CD14-positive monocyte (primary cell): ENCODE results near the gene ABCC3. TPM values are rescaled to one million over a fixed set of nuclear protein-coding genes. Genes with fewer than 3 reads are reported as not detected.
A peak's percentile ranks its signal among the peaks of the same experiment; 100 is the strongest.
"Not testable (repeated sequence)": the region's sequence is repeated elsewhere in the genome, so short reads cannot be mapped to it uniquely, and the experiment has no call there.

Experiments
- DNase-seq, 3 donors: peaks; one replicate each; pipeline ENCODE4 v3.0.0-alpha.2; 2011 to 2022
- H2AFZ ChIP-seq: 2 replicates; pipeline ENCODE4 v1.6.0; 2012; ENCODE audit warnings: mild to moderate bottlenecking, low read depth, low read length, inconsistent platforms; ENCODE audit not compliant: insufficient read depth, poor library complexity, severe bottlenecking
- H3K27ac ChIP-seq, 2 donors: 1 replicate in 1 of 2; 2 replicates in 1 of 2; pipeline ENCODE4 v1.5.1; 2012 to 2013; ENCODE audit warnings: low read length in 2 of 2, control low read depth in 1 of 2, inconsistent platforms in 1 of 2, low read depth in 1 of 2, mild to moderate bottlenecking in 1 of 2
- H3K27me3 ChIP-seq, 2 donors: one replicate each; pipeline versions ENCODE4 v1.6.0 to v1.6.1; 2011 to 2013; ENCODE audit warnings: low read length in 2 of 2; ENCODE audit not compliant: control insufficient read depth in 2 of 2, insufficient read depth in 2 of 2
- H3K36me3 ChIP-seq, 2 donors: replicated peaks in 1 of 2; 1 replicate in 1 of 2; 2 replicates in 1 of 2; pipeline versions ENCODE4 v1.5.1 to v1.6.1; 2012 to 2013; ENCODE audit warnings: low read length in 2 of 2, control low read depth in 1 of 2, inconsistent platforms in 1 of 2, mild to moderate bottlenecking in 1 of 2; ENCODE audit not compliant: insufficient read depth in 2 of 2, control insufficient read depth in 1 of 2
- H3K4me1 ChIP-seq, 2 donors: 1 replicate in 1 of 2; 2 replicates in 1 of 2; pipeline versions ENCODE4 v1.5.1 to v1.6.1; 2012 to 2013; ENCODE audit warnings: low read length in 2 of 2, control low read depth in 1 of 2, inconsistent platforms in 1 of 2, mild to moderate bottlenecking in 1 of 2, moderate library complexity in 1 of 2; ENCODE audit not compliant: insufficient read depth in 2 of 2, control insufficient read depth in 1 of 2
- H3K4me2 ChIP-seq: replicated peaks from 2 replicates; pipeline ENCODE3; 2012; ENCODE audit warnings: low read length, moderate library complexity, mild to moderate bottlenecking; ENCODE audit not compliant: poor library complexity, severe bottlenecking; ENCODE audit errors: extremely low read depth
- H3K4me3 ChIP-seq, 3 experiments: fragments of 200-600 bp in 1 of 3; sonication (generic) in 1 of 3; replicated peaks in 1 of 3; 1 replicate in 2 of 3; 2 replicates in 1 of 3; pipeline ENCODE4 v1.5.1; 2011 to 2013; ENCODE audit warnings: low read length in 3 of 3, mild to moderate bottlenecking in 3 of 3, control low read depth in 2 of 3, low read depth in 2 of 3, inconsistent platforms in 1 of 3, moderate library complexity in 1 of 3
- H3K79me2 ChIP-seq: 2 replicates; pipeline ENCODE4 v1.6.0; 2012; ENCODE audit warnings: mild to moderate bottlenecking, control low read depth, inconsistent platforms, low read length, moderate library complexity; ENCODE audit not compliant: insufficient read depth
- H3K9ac ChIP-seq: 2 replicates; pipeline ENCODE4 v1.6.0; 2017; ENCODE audit warnings: low read length, mild to moderate bottlenecking; ENCODE audit not compliant: insufficient read depth, poor library complexity, severe bottlenecking
- H3K9me3 ChIP-seq, 2 donors: replicated peaks in 1 of 2; 1 replicate in 1 of 2; 2 replicates in 1 of 2; pipeline versions ENCODE4 v1.5.1 to v1.6.1; 2012 to 2013; ENCODE audit warnings: low read length in 2 of 2, control low read depth in 1 of 2; ENCODE audit not compliant: control insufficient read depth in 1 of 2, insufficient read depth in 1 of 2
- H4K20me1 ChIP-seq: 2 replicates; pipeline ENCODE4 v1.6.0; 2012; ENCODE audit warnings: mild to moderate bottlenecking, low read length, control low read depth, moderate library complexity; ENCODE audit not compliant: insufficient read depth
- H3K27ac Mint-ChIP-seq, 7 donors: one replicate each; pipeline ENCODE4 v1.8.0; 2020; ENCODE audit warnings: mild to moderate bottlenecking in 7 of 7, mixed read lengths in 7 of 7, moderate library complexity in 6 of 7, inconsistent platforms in 2 of 7
- H3K27me3 Mint-ChIP-seq, 3 donors: one replicate each; pipeline ENCODE4 v1.8.0; 2021 to 2022; ENCODE audit warnings: low read depth in 3 of 3, mild to moderate bottlenecking in 3 of 3, mixed read lengths in 3 of 3, moderate library complexity in 3 of 3, inconsistent platforms in 1 of 3
- H3K36me3 Mint-ChIP-seq, 2 donors: one replicate each; pipeline ENCODE4 v1.8.0; 2020; ENCODE audit warnings: mixed read lengths in 2 of 2, inconsistent platforms in 1 of 2, mild to moderate bottlenecking in 1 of 2
- H3K4me1 Mint-ChIP-seq: one replicate; pipeline ENCODE4 v1.8.0; 2020; ENCODE audit warnings: mild to moderate bottlenecking, mixed read lengths
- H3K4me3 Mint-ChIP-seq, 2 donors: one replicate each; pipeline ENCODE4 v1.8.0; 2020; ENCODE audit warnings: mild to moderate bottlenecking in 2 of 2, mixed read lengths in 2 of 2, moderate library complexity in 1 of 2
- H3K9me3 Mint-ChIP-seq, 7 donors: one replicate each; pipeline ENCODE4 v1.8.0; 2020 to 2022; ENCODE audit warnings: mixed read lengths in 7 of 7, mild to moderate bottlenecking in 6 of 7, moderate library complexity in 6 of 7, inconsistent platforms in 2 of 7
- WGBS: methylation state at CpG from one replicate; pipeline ENCODE4 v1.1.5; 2013; ENCODE audit warnings: missing lambda C conversion rate; ENCODE audit not compliant: insufficient coverage; 5-methylcytosine and 5-hydroxymethylcytosine counted together
- intact Hi-C, 2 donors: fragments of 100-400 bp; cut with micrococcal nuclease; formaldehyde crosslinking; loops; one replicate each; pipeline versions ENCODE4 v1.15.0 to v1.15.1; 2023
- polyA plus RNA-seq, 3 donors: library from polyadenylated mRNA; depleted of rRNA in 1 of 3; unstranded in 2 of 3; stranded (reverse) in 1 of 3; fragments of 300-500 nt in 2 of 3; fragments of >200 nt in 1 of 3; fragmentation: Illumina TruSeq in 2 of 3; gene quantifications; 1 replicate in 2 of 3; 2 replicates in 1 of 3; pipeline ENCODE4 v1.2.3, GENCODE V29; 2012 to 2021
- TF ChIP-seq, protein P1 (sequence below): fragments of 200-600 bp; IDR thresholded peaks from one replicate; pipeline ENCODE4 v1.8.0; 2022; ENCODE audit warnings: antibody characterized with exemption, mild to moderate bottlenecking

Gene ABCC3
- polyA plus RNA-seq, 3 donors: 2.7 to 74.5 (median 11.4) TPM

DNA sequence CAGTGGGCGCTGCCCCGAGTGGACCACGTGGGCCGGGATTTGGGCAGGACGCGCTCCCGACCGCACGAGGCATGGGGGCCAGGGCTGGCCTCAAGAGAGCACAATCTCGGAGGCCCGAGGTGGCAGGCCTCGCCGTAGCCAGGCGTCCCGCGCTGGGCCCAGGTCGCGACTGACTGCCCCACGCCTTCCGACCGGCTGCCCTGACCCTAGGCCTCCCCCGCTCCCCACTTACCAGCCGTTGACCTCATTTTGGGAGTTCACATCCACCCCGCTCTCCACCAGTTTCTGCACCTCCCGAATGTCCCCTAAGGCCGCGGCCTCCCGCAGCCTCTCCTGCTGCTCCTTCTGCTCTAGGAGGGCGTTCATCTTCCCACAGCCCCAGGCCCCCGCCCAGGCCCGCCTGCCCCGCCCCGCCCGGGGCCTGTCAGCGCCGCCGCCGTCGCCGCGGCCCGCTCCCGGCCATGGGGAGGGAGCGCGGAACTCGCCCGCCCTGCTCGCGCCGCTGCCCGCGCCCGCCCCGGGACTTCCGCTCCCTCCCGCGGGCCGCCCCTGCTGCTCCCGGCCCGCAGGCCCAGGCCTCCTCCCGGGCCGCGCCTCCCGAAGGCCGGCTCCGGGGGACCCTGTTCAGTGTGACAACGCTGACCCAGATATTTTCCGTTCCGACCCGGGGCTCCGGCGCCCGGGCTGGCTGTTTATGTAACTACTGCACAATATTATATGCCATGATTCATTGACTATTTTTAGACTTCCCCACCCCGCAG, 72.8 kb downstream of the ABCC3 start, which contains the start of gene ANKRD40:
Gene ANKRD40, minus strand, starts transcription at position 626 of the 761 bp plus-strand sequence. Its CDS starts 260 bp downstream, at position 366.
- Histone ChIP-seq H2AFZ (peak within 1 kb of the TSS; percentile 91), H3K9ac (peak within 1 kb of the TSS; percentile 85), H3K4me2 (peak within 1 kb of the TSS; percentile 93), H3K27ac (peak within 1 kb of the TSS; percentile 82 to 96), H3K9me3 (no peaks in the 10 kb centered on the region), H4K20me1 (peaks cover 15% of the 10 kb centered on the region), H3K79me2 (peaks cover 52% of the 10 kb centered on the region), H3K4me1 (peaks cover 29 to 40% of the 10 kb centered on the region in 2 donors), H3K36me3 (peaks cover 0 to 24% of the 10 kb centered on the region in 2 donors), H3K27me3 (no peaks in the 10 kb centered on the region), H3K4me3 (peak within 1 kb of the TSS; percentile 59 to 85 (median 70))
- intact Hi-C loops: loop anchor here (1.0 to 10.0 kb wide), 6 partner anchors 12 to 163 kb away; partner anchors contain the start of genes SPATA20 (in 2 of the 2), LUC7L3 (in 1 of the 2) and TOB1 (in 1 of the 2)
- peaks cover 38% of the 10 kb centered on the region for H3K4me1 Mint-ChIP-seq
- peak within 1 kb of the TSS; percentile 96 to 98 (median 98) for H3K27ac Mint-ChIP-seq
- under 1% methylated on average over 66 of the region's 74 CpGs for WGBS
- TF ChIP-seq, protein P1, sequence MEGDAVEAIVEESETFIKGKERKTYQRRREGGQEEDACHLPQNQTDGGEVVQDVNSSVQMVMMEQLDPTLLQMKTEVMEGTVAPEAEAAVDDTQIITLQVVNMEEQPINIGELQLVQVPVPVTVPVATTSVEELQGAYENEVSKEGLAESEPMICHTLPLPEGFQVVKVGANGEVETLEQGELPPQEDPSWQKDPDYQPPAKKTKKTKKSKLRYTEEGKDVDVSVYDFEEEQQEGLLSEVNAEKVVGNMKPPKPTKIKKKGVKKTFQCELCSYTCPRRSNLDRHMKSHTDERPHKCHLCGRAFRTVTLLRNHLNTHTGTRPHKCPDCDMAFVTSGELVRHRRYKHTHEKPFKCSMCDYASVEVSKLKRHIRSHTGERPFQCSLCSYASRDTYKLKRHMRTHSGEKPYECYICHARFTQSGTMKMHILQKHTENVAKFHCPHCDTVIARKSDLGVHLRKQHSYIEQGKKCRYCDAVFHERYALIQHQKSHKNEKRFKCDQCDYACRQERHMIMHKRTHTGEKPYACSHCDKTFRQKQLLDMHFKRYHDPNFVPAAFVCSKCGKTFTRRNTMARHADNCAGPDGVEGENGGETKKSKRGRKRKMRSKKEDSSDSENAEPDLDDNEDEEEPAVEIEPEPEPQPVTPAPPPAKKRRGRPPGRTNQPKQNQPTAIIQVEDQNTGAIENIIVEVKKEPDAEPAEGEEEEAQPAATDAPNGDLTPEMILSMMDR: no peak
- H3K4me3 Mint-ChIP-seq: peak within 1 kb of the TSS; percentile 96 to 97
- no peaks in the 10 kb centered on the region for H3K9me3 Mint-ChIP-seq
- DNase-seq: peak; percentile 90 to 94 (median 90)
- no peaks in the 10 kb centered on the region for H3K27me3 Mint-ChIP-seq
- peaks cover 12 to 23% of the 10 kb centered on the region in 2 donors for H3K36me3 Mint-ChIP-seq

DNA sequence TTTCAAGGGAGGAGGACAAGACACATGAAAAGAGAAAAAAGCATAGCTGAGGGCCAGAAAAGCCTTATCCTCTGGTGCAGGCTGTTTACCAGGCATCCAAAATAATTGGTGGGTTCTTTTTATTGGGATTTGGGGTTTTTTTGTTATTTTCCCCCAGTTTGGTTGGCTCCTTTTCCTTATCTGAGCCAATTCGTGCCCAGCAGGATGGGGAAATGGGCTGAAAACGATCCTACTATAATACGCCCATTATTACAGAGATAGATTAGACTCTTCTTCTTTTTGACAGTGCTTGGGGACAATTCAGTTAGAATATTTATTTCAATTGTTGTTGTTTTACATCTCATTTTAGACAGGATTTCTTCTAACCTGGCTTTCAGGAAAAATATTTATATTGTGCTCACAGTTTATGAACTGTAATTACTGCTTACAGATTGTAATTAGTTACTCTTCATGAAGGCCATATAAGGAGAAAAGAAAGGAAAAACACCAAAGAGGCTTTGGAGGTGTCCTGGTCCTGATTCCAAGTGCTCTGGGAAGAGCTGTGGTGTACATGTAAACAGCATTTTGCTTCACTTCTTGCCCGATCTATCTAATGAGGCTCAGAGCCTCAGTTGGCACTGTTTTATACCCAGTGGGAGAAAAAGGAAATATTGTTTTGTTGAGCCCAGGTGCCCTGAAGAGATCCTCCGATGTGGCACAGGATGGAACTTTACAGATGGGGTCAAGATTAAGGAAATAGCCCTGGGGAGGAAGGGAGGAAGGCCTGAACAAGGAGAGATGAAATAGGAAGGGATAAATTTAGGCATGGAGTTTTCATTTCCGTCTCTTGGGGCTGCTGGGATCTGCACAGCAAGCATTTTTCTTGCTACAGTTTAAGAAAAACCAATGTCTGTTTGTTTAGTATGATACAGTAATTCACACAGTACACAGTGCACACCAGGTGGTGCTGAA, 73.6 kb downstream of the ABCC3 start:
- peak overlapping the region; percentile 69 to 96 for H3K27ac ChIP-seq
- intact Hi-C loops: loop anchor here (5.0 to 10.0 kb wide), 4 partner anchors 84 to 164 kb away; partner anchors contain the start of genes SPATA20 (in 2 of the 2) and TOB1 (in 1 of the 2)
- Mint-ChIP-seq H3K27me3 (no peaks in the 10 kb centered on the region), H3K4me1 (peaks cover 36% of the 10 kb centered on the region), H3K4me3 (peak overlapping the region; percentile 76 to 91), H3K9me3 (no peaks in the 10 kb centered on the region), H3K36me3 (peaks cover 10 to 16% of the 10 kb centered on the region in 2 donors), H3K27ac (peak overlapping the region; percentile 90 to 98 (median 96))
- peaks cover 0 to 16% of the 10 kb centered on the region in 2 donors for H3K36me3 ChIP-seq
- peak in 2 of 3 donors; percentile 16 to 21 for DNase-seq
- H3K9ac ChIP-seq: peak overlapping the region; percentile 85
- H3K4me2 ChIP-seq: peak overlapping the region; percentile 93
- H4K20me1 ChIP-seq: peaks cover 6% of the 10 kb centered on the region
- no peaks in the 10 kb centered on the region for H3K27me3 ChIP-seq
- H2AFZ ChIP-seq: peak overlapping the region; percentile 91
- no peaks in the 10 kb centered on the region for H3K9me3 ChIP-seq
- WGBS: 0% methylated on average over 2 of the region's 6 CpGs
- H3K4me3 ChIP-seq: peak overlapping the region; percentile 48 to 85 (median 70)
- TF ChIP-seq, protein P1: no peak
- H3K79me2 ChIP-seq: peaks cover 44% of the 10 kb centered on the region
- H3K4me1 ChIP-seq: peaks cover 29 to 40% of the 10 kb centered on the region in 2 donors

DNA sequence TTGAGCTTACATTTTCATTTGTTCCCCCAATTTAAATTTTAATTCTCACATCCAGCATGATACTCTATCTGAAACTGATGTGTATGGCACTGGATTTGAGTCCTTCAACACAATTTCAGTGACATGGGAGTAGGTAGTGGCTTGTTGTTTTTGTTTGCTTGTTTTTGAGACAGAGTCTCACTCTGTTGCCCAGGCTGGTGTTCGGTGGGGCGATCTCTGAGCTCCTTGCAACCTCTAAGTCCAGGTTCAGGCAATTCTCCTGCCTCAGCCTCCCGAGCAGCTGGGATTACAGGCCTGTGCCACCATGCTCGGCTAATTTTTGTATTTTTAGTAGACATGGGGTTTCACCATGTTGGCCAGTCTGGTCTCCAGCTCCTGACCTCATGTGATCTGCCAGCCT, 74.4 kb downstream of the ABCC3 start:
- H3K27ac Mint-ChIP-seq: peak overlapping the region; percentile 90 to 98 (median 96)
- not testable (repeated sequence) for H3K27me3 Mint-ChIP-seq, H3K27me3 ChIP-seq, H3K9me3 Mint-ChIP-seq, H3K36me3 ChIP-seq, DNase-seq, H3K9me3 ChIP-seq, H3K36me3 Mint-ChIP-seq, H4K20me1 ChIP-seq
- H3K4me1 Mint-ChIP-seq: peaks cover 29% of the 10 kb centered on the region
- peaks cover 29 to 40% of the 10 kb centered on the region in 2 donors for H3K4me1 ChIP-seq
- peak overlapping the region; percentile 91 for H2AFZ ChIP-seq
- H3K9ac ChIP-seq: peak overlapping the region; percentile 85
- WGBS: 90% methylated on average over 4 of the region's 4 CpGs
- H3K79me2 ChIP-seq: peaks cover 36% of the 10 kb centered on the region
- H3K4me2 ChIP-seq: peak overlapping the region; percentile 93
- intact Hi-C loops: loop anchor here (5.0 to 10.0 kb wide), 4 partner anchors 84 to 164 kb away; partner anchors contain the start of genes SPATA20 (in 2 of the 2) and TOB1 (in 1 of the 2)
- peak overlapping the region in 1 of 3 experiments; percentile 85 for H3K4me3 ChIP-seq
- peak overlapping the region; percentile 69 to 96 for H3K27ac ChIP-seq
- H3K4me3 Mint-ChIP-seq: peak overlapping the region in 1 of 2 donors; percentile 91
